ENCODE data around the gene RANBP2. TPM values are rescaled to one million over a fixed set of nuclear protein-coding genes. Genes with fewer than 3 reads are reported as not detected.

RANBP2 gene
- polyA plus RNA-seq, 3 donors from 2014 or later = 3.0 to 12.2 (median 3.4) TPM

GRCh38 chr2:108833219-108833618, 113.9 kb downstream of the RANBP2 start:
- Mint-ChIP-seq H3K4me1 (peaks cover 6 to 11% of the 10 kb centered on the region in 2 donors), H3K4me3 (no peak overlapping the region), H3K9me3 (peaks cover 0 to 7% (median 2%) of the 10 kb centered on the region in 6 donors), H3K36me3 (peaks cover 0 to 11% (median 3%) of the 10 kb centered on the region in 3 donors), H3K27ac (peak overlapping the region in 2 of 6 donors; percentile 22 to 71), H3K27me3 (ENCODE audit: low read depth in 3 of 3) (no peaks in the 10 kb centered on the region)
- no peak for DNase-seq

- Mint-ChIP-seq H3K9me3 (peaks cover 0 to 12% (median 4%) of the 10 kb centered on the region in 6 donors), H3K4me3 (no peak overlapping the region), H3K27me3 (ENCODE audit: low read depth in 3 of 3) (no peaks in the 10 kb centered on the region), H3K4me1 (peaks cover 6 to 11% of the 10 kb centered on the region in 2 donors), H3K27ac (no peak overlapping the region), H3K36me3 (peaks cover under 1 to 16% (median 6%) of the 10 kb centered on the region in 3 donors)
- DNase-seq = no peak
These were observed 115.3 kb downstream of the RANBP2 start for GRCh38 chr2:108834620-108835019.

GRCh38 chr2:108835040-108835439, 115.8 kb downstream of the RANBP2 start:
- DNase-seq = no peak
- Mint-ChIP-seq H3K9me3 (peaks cover 0 to 16% (median 4%) of the 10 kb centered on the region in 6 donors), H3K27me3 (ENCODE audit: low read depth in 3 of 3) (no peaks in the 10 kb centered on the region), H3K27ac (no peak overlapping the region), H3K4me1 (peaks cover 6 to 11% of the 10 kb centered on the region in 2 donors), H3K4me3 (no peak overlapping the region), H3K36me3 (peaks cover 4 to 20% (median 10%) of the 10 kb centered on the region in 3 donors)

Other genes starting within 250 kb of the RANBP2 start
- gene LIMS1, start 185.0 kb upstream of the RANBP2 start, polyA plus RNA-seq = 10 to 100 TPM; 31.3 to 64.7 (median 60.6) TPM
- gene CCDC138, start 67.3 kb downstream of the RANBP2 start, polyA plus RNA-seq = 1 to 10 TPM; 3.4 to 5.1 (median 3.7) TPM

Measured in immature natural killer cell (primary cell).